Measurements from ENCODE around the gene SMIM34.

The SMIM34 gene

GRCh38 chr21:34372321-34372720 lies 51.4 kb downstream of the SMIM34 start:
- DNase-seq (ENCODE audit: low read depth) = no peak

GRCh38 chr21:34369741-34370140 lies 54.0 kb downstream of the SMIM34 start:
- DNase-seq (ENCODE audit: low read depth) = no peak

Measured in activated T-cell treated with anti-CD3 and anti-CD28 coated beads for 1 hour (primary cell).